Measurements from ENCODE around the gene TRIM40. TPM values are rescaled to one million over a fixed set of nuclear protein-coding genes. Genes with fewer than 3 reads are reported as not detected.

The TRIM40 gene
- total and polyA plus RNA-seq, 2 of the 13 experiments (the other 11 are each of a cell fraction or from before 2014, with no cell fraction given), result 0.58 TPM; not detected in 1

GRCh38 chr6:30163090-30163917 is 27.4 kb downstream of the TRIM40 start, which contains the start of gene TRIM15 (continued):
- TF ChIP-seq KLF11 (CRISPR knock-in tag; IDR thresholded peaks at IDR 0.05) (no peak), REXO4 (CRISPR knock-in tag; IDR thresholded peaks at IDR 0.05; ENCODE audit: borderline replicate concordance) (no peak), POLR2G (IDR thresholded peaks at IDR 0.05; ENCODE audit: low read depth, low read length) (peak; percentile 93), ZNF724P (CRISPR knock-in tag; IDR thresholded peaks at IDR 0.05; ENCODE audit: borderline replicate concordance) (no peak), ZNF552 (CRISPR knock-in tag; IDR thresholded peaks at IDR 0.05; ENCODE audit: borderline replicate concordance) (no peak), GATA4 (IDR thresholded peaks at IDR 0.05; ENCODE audit: borderline replicate concordance, low read depth) (0 out of 2 replicates have a peak, but pooled peaks have one; percentile 77), ZSCAN20 (CRISPR knock-in tag; IDR thresholded peaks at IDR 0.05; ENCODE audit: borderline replicate concordance) (peak; percentile 43), NFATC3 (CRISPR knock-in tag; IDR thresholded peaks at IDR 0.05) (0 out of 2 replicates have a peak, but pooled peaks have one; percentile 79), ATF2 (CRISPR knock-in tag; IDR thresholded peaks at IDR 0.05) (peak; percentile 38; the same call in 1 of the 2 replicates), PHF5A (CRISPR knock-in tag; IDR thresholded peaks at IDR 0.05; ENCODE audit: low read depth, unreplicated experiment) (no peak), ZNF230 (CRISPR knock-in tag; IDR thresholded peaks at IDR 0.05) (peak; percentile 86; the same call in 1 of the 2 replicates), ZFP62 (CRISPR knock-in tag; IDR thresholded peaks at IDR 0.05) (no peak), SRSF1 (optimal IDR thresholded peaks at IDR 0.05; ENCODE audit: low read depth, low read length) (peak; percentile 48), ZNF432 (CRISPR knock-in tag; IDR thresholded peaks at IDR 0.05; ENCODE audit: borderline replicate concordance) (no peak), ZFY (CRISPR knock-in tag; IDR thresholded peaks at IDR 0.05) (peak; percentile 43; the same call in 1 of the 2 replicates), ZBTB33 (CRISPR knock-in tag; IDR thresholded peaks at IDR 0.05) (peak; percentile 13; the same call in 1 of the 2 replicates), MIXL1 (CRISPR knock-in tag; IDR thresholded peaks at IDR 0.05) (no peak), NAIF1 (CRISPR knock-in tag; IDR thresholded peaks at IDR 0.05; ENCODE audit: borderline replicate concordance) (no peak), ZEB1 (IDR thresholded peaks at IDR 0.05; ENCODE audit: insufficient replicate concordance, low read depth) (peak; percentile 95)
- TF ChIP-seq, protein P1, sequence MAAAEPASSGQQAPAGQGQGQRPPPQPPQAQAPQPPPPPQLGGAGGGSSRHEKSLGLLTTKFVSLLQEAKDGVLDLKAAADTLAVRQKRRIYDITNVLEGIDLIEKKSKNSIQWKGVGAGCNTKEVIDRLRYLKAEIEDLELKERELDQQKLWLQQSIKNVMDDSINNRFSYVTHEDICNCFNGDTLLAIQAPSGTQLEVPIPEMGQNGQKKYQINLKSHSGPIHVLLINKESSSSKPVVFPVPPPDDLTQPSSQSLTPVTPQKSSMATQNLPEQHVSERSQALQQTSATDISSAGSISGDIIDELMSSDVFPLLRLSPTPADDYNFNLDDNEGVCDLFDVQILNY (CRISPR knock-in tag; conservative IDR thresholded peaks at IDR 0.05), result 0 out of 2 replicates have a peak, but pooled peaks have one; percentile 57
- TF ChIP-seq, protein P2, sequence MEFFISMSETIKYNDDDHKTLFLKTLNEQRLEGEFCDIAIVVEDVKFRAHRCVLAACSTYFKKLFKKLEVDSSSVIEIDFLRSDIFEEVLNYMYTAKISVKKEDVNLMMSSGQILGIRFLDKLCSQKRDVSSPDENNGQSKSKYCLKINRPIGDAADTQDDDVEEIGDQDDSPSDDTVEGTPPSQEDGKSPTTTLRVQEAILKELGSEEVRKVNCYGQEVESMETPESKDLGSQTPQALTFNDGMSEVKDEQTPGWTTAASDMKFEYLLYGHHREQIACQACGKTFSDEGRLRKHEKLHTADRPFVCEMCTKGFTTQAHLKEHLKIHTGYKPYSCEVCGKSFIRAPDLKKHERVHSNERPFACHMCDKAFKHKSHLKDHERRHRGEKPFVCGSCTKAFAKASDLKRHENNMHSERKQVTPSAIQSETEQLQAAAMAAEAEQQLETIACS (CRISPR knock-in tag; IDR thresholded peaks at IDR 0.05), result no peak
- TF ChIP-seq, protein P3, sequence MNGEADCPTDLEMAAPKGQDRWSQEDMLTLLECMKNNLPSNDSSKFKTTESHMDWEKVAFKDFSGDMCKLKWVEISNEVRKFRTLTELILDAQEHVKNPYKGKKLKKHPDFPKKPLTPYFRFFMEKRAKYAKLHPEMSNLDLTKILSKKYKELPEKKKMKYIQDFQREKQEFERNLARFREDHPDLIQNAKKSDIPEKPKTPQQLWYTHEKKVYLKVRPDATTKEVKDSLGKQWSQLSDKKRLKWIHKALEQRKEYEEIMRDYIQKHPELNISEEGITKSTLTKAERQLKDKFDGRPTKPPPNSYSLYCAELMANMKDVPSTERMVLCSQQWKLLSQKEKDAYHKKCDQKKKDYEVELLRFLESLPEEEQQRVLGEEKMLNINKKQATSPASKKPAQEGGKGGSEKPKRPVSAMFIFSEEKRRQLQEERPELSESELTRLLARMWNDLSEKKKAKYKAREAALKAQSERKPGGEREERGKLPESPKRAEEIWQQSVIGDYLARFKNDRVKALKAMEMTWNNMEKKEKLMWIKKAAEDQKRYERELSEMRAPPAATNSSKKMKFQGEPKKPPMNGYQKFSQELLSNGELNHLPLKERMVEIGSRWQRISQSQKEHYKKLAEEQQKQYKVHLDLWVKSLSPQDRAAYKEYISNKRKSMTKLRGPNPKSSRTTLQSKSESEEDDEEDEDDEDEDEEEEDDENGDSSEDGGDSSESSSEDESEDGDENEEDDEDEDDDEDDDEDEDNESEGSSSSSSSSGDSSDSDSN (CRISPR knock-in tag; IDR thresholded peaks at IDR 0.05), result peak; percentile 87

Data from HepG2 (cell line).